Retinal pigment epithelial cell (primary cell): ENCODE results near the gene MTO1.
"Not testable (repeated sequence)": the region's sequence is repeated elsewhere in the genome, so short reads cannot be mapped to it uniquely, and the experiment has no call there.

Experiments used
- DNase-seq: peaks from one replicate; pipeline ENCODE4 v3.0.0-alpha.2; 2010; ENCODE audit warnings: low read depth
- H3K4me3 ChIP-seq: 2 replicates; pipeline ENCODE4 v1.5.1; 2011; ENCODE audit warnings: mild to moderate bottlenecking, low read length, control low read depth, moderate library complexity
- CTCF ChIP-seq: conservative IDR thresholded peaks from 2 replicates; pipeline ENCODE4 v1.5.1; 2011; ENCODE audit warnings: low read depth, low read length, control low read depth, inconsistent platforms

Gene MTO1

GRCh38 chr6:73538116-73538779 lies 76.7 kb downstream of the MTO1 start:
- H3K4me3 ChIP-seq, result no peak overlapping the region
- no peak for DNase-seq
- no peak for TF ChIP-seq CTCF

- not testable (repeated sequence) for H3K4me3 ChIP-seq, DNase-seq
These were observed 80.9 kb downstream of the MTO1 start for GRCh38 chr6:73542481-73542880.

- no peak for TF ChIP-seq CTCF
- no peak for DNase-seq
- H3K4me3 ChIP-seq, result no peak overlapping the region
These were observed 81.4 kb downstream of the MTO1 start for GRCh38 chr6:73542891-73543290.

- no peak overlapping the region for H3K4me3 ChIP-seq
- no peak for DNase-seq
- no peak for TF ChIP-seq CTCF
These were observed 85.5 kb downstream of the MTO1 start for GRCh38 chr6:73547036-73547435.

- peak; percentile 23 for TF ChIP-seq CTCF
- DNase-seq, result no peak
- no peak overlapping the region for H3K4me3 ChIP-seq
These were observed 87.2 kb downstream of the MTO1 start for GRCh38 chr6:73548458-73549446.

GRCh38 chr6:73551115-73551514 lies 89.6 kb downstream of the MTO1 start:
- DNase-seq, result not testable (repeated sequence)

GRCh38 chr6:73555380-73555949 lies 93.9 kb downstream of the MTO1 start:
- not testable (repeated sequence) for DNase-seq, H3K4me3 ChIP-seq

More at GRCh38 chr6:73551115-73551514, 89.6 kb downstream of the MTO1 start:
- H3K4me3 ChIP-seq, result not testable (repeated sequence)

GRCh38 chr6:73556836-73557235 lies 95.3 kb downstream of the MTO1 start:
- TF ChIP-seq CTCF, result no peak
- H3K4me3 ChIP-seq, result no peak overlapping the region
- DNase-seq, result no peak
